Endothelial cell of umbilical vein (primary cell): ENCODE results near the gene FOXP4. TPM values are rescaled to one million over a fixed set of nuclear protein-coding genes. Genes with fewer than 3 reads are reported as not detected.

Experiments
- BruUV-seq: library from RNA; stranded (reverse); fragments of 400-500 nt; replicated peaks from 2 replicates; lab custom pipeline; 2021; lab: Mats Ljungman, UMichigan
- CTCF ChIA-PET: fragments of 300-600, 350-600 bp; sonication (Branson Sonifier 250); formaldehyde crosslinking; loops from one replicate; lab custom pipeline; 2021; ENCODE audit warnings: antibody characterized with exemption, inconsistent platforms; lab: Charles Lee
- POLR2A ChIA-PET: fragments of 300-600, 350-600 bp; sonication (Branson Sonifier 250); formaldehyde crosslinking; loops from one replicate; lab custom pipeline; 2021; ENCODE audit warnings: antibody characterized with exemption, inconsistent platforms; lab: Charles Lee
- DNase-seq: peaks from one replicate; pipeline ENCODE4 v3.0.0-alpha.2; 2011; ENCODE audit warnings: low read depth, low spot score
- FAIRE-seq: peaks from 2 replicates; lab custom pipeline; 2011; peaks lifted over from hg19 to GRCh38; lab: Jason Lieb, UNC
- H2AFZ ChIP-seq: 2 replicates; pipeline ENCODE4 v1.6.0; 2012; ENCODE audit warnings: low read depth, low read length, control low read depth, inconsistent platforms
- H3K27ac ChIP-seq: 2 replicates; pipeline ENCODE4 v1.5.1; 2011; ENCODE audit warnings: low read depth, mild to moderate bottlenecking, control low read depth, low read length, moderate library complexity; ENCODE audit not compliant: insufficient read depth
- H3K27me3 ChIP-seq, 2 experiments: 2 replicates each; pipeline versions ENCODE4 v1.6.0 to v1.6.1; 2011; ENCODE audit warnings: low read length in 2 of 2, mixed read lengths in 1 of 2; ENCODE audit not compliant: control insufficient read depth in 2 of 2, insufficient read depth in 2 of 2
- H3K36me3 ChIP-seq, 2 experiments: 2 replicates in 1 of 2; 3 replicates in 1 of 2; pipeline ENCODE4 v1.5.1; 2011; ENCODE audit warnings: low read length in 2 of 2, mild to moderate bottlenecking in 1 of 2, moderate library complexity in 1 of 2; ENCODE audit not compliant: control insufficient read depth in 2 of 2, insufficient read depth in 2 of 2; ENCODE audit errors: extremely low read depth in 1 of 2
- H3K4me1 ChIP-seq: 3 replicates; pipeline ENCODE4 v1.5.1; 2011; ENCODE audit warnings: mild to moderate bottlenecking, low read length; ENCODE audit not compliant: control insufficient read depth, insufficient read depth; ENCODE audit errors: extremely low read depth
- H3K4me2 ChIP-seq: 2 replicates; pipeline ENCODE4 v1.6.1; 2011; ENCODE audit warnings: low read length, control low read depth, mixed read lengths; ENCODE audit not compliant: insufficient read depth
- H3K4me3 ChIP-seq, 3 experiments: fragments of 200-600 bp in 1 of 3; sonication (generic), shearing (Covaris generic) in 1 of 3; replicated peaks in 1 of 3; 2 replicates each; pipeline ENCODE4 v1.5.1; 2011 to 2016; ENCODE audit warnings: control low read depth in 3 of 3, low read length in 3 of 3, mild to moderate bottlenecking in 2 of 3, inconsistent platforms in 1 of 3, low read depth in 1 of 3, moderate library complexity in 1 of 3; ENCODE audit not compliant: insufficient read depth in 1 of 3
- H3K79me2 ChIP-seq: 2 replicates; pipeline ENCODE4 v1.6.0; 2012; ENCODE audit warnings: low read length, inconsistent platforms; ENCODE audit not compliant: control insufficient read depth, insufficient read depth
- H3K9ac ChIP-seq: replicated peaks from 2 replicates; pipeline ENCODE3; 2011; ENCODE audit warnings: low read length, control low read depth; ENCODE audit not compliant: insufficient read depth; ENCODE audit errors: extremely low read depth
- H3K9me1 ChIP-seq: replicated peaks from 3 replicates; pipeline ENCODE4 v1.6.0; 2011; ENCODE audit warnings: mild to moderate bottlenecking, low read length; ENCODE audit not compliant: control insufficient read depth, insufficient read depth; ENCODE audit errors: extremely low read depth
- H3K9me3 ChIP-seq: replicated peaks from 2 replicates; pipeline ENCODE4 v1.5.1; 2012; ENCODE audit warnings: low read length, inconsistent platforms; ENCODE audit not compliant: control insufficient read depth, insufficient read depth
- H4K20me1 ChIP-seq: replicated peaks from 2 replicates; pipeline ENCODE3; 2011; ENCODE audit warnings: mild to moderate bottlenecking, low read length; ENCODE audit not compliant: control insufficient read depth, insufficient read depth; ENCODE audit errors: extremely low read depth
- CTCF ChIP-seq, 2 donors: IDR thresholded peaks; 1 replicate in 1 of 2; 2 replicates in 1 of 2; pipeline ENCODE4 v1.5.1; 2011; ENCODE audit warnings: low read length in 2 of 2, mild to moderate bottlenecking in 2 of 2, moderate library complexity in 2 of 2, control low read depth in 1 of 2, inconsistent platforms in 1 of 2, low read depth in 1 of 2; ENCODE audit not compliant: insufficient read depth in 1 of 2; ENCODE audit errors: extremely low read depth in 1 of 2
- EZH2 ChIP-seq: IDR thresholded peaks from 2 replicates; pipeline ENCODE4 v1.6.1; 2012; ENCODE audit warnings: borderline replicate concordance, low read depth, mild to moderate bottlenecking, moderate library complexity, low read length, inconsistent platforms; ENCODE audit not compliant: severe bottlenecking
- FOS ChIP-seq: IDR thresholded peaks from 2 replicates; pipeline ENCODE4 v1.6.1; 2011; ENCODE audit warnings: mild to moderate bottlenecking, low read length, moderate library complexity, borderline replicate concordance; ENCODE audit not compliant: insufficient read depth
- GATA2 ChIP-seq: IDR thresholded peaks from 2 replicates; pipeline ENCODE4 v1.7.0; 2011; ENCODE audit warnings: low read depth, mild to moderate bottlenecking, moderate library complexity, mixed read lengths, low read length; ENCODE audit not compliant: insufficient read length, insufficient read depth
- JUN ChIP-seq: IDR thresholded peaks from 2 replicates; pipeline ENCODE4 v1.6.1; 2011; ENCODE audit warnings: borderline replicate concordance, low read depth; ENCODE audit not compliant: insufficient read length, insufficient read depth
- MAX ChIP-seq: IDR thresholded peaks from 2 replicates; pipeline ENCODE4 v1.6.1; 2011; ENCODE audit not compliant: insufficient read depth, insufficient read length
- MYC ChIP-seq: IDR thresholded peaks from one replicate; pipeline ENCODE4 v1.6.1; 2011; ENCODE audit warnings: mild to moderate bottlenecking, low read depth, low read length
- POLR2A ChIP-seq: IDR thresholded peaks from 2 replicates; pipeline ENCODE4 v1.6.1; 2012; ENCODE audit warnings: low read depth, mild to moderate bottlenecking, control low read depth, low read length
- POLR2AphosphoS5 ChIP-seq: IDR thresholded peaks from 2 replicates; pipeline ENCODE4 v1.6.1; 2012; ENCODE audit warnings: low read depth, mild to moderate bottlenecking, control low read depth, low read length, moderate library complexity; ENCODE audit not compliant: insufficient read depth
- dilution Hi-C: fragments of 300-500 bp; cut with MboI; formaldehyde crosslinking; loops from one replicate; pipeline ENCODE4 v1.15.0; 2019; ENCODE audit warnings: low sequenced_read_pairs; ENCODE audit not compliant: extremely low pct_ligation_motif_present
- intact Hi-C: fragments of 100-400 bp; cut with micrococcal nuclease; formaldehyde crosslinking; loops from one replicate; pipeline ENCODE4 v1.10.0; 2022
- polyA plus RNA-seq, 4 experiments: library from polyadenylated mRNA; depleted of rRNA in 3 of 4; stranded (reverse) in 3 of 4; unstranded in 1 of 4; fragments of >200 nt; gene quantifications; 2 replicates each; pipeline versions ENCODE4 v1.2.1 to v1.2.3, GENCODE V29; 2011 to 2012; ENCODE audit warnings: missing spikeins in 1 of 4
- total RNA-seq: library from RNA; stranded (reverse); gene quantifications from 2 replicates; pipeline ENCODE4 v1.2.3, GENCODE V29; 2021

The FOXP4 gene
- total and polyA plus RNA-seq, 2 donors (not counting 3 experiments of a cell fraction or from before 2014, with no cell fraction given) = 5.6 to 23.9 TPM

DNA sequence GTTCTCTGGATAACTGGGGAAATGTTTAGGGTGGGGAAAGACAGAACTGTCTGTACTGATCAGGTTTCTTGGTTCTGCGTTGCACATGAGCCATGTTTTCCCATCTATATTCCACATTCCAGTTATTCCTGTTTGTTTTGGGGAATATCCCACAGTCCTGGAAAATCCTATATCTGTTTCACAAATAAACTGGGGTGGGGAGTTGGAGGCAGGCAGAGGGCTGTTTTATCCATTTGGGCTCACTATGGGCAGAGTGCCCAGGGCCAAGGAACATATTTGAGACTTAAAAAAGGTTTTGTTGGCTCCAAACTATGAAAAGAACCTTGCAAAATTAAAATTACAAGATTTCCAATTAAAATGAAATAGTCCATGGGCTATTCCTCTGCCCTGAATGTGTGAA, 21.5 kb downstream of the FOXP4 start:
- dilution Hi-C loops = no loop called here
- no TSS peak for BruUV-seq
- TF ChIP-seq MYC (no peak), POLR2AphosphoS5 (no peak), JUN (no peak), EZH2 (no peak), MAX (no peak), FOS (no peak), GATA2 (no peak), CTCF (IDR thresholded peaks at IDR 0.05; ENCODE audit: extremely low read depth in 1 of 2, insufficient read depth in 1 of 2, low read depth in 1 of 2, low read length in 2 of 2) (no peak), POLR2A (no peak)
- POLR2A ChIA-PET = no interaction called here
- peaks cover 0 to 25% of the 10 kb centered on the region in 2 experiments for H3K36me3 ChIP-seq
- no peaks in the 10 kb centered on the region for H3K9me1 ChIP-seq
- DNase-seq = no peak
- FAIRE-seq = no peak
- no peak overlapping the region for H3K4me3 ChIP-seq
- intact Hi-C loops = no loop called here
- no peaks in the 10 kb centered on the region for H3K4me1 ChIP-seq
- H3K27ac ChIP-seq = no peak overlapping the region
- H3K4me2 ChIP-seq = no peak overlapping the region
- H4K20me1 ChIP-seq = no peaks in the 10 kb centered on the region
- no peaks in the 10 kb centered on the region for H3K9me3 ChIP-seq
- H3K27me3 ChIP-seq = no peaks in the 10 kb centered on the region
- H3K79me2 ChIP-seq = no peaks in the 10 kb centered on the region
- CTCF ChIA-PET = no interaction called here
- no peak overlapping the region for H3K9ac ChIP-seq
- H2AFZ ChIP-seq = no peak overlapping the region
